Heart left ventricle (tissue), 13 donors: Measurements from ENCODE around the gene DHH.

ENCODE experiments used
- POLR2A ChIP-seq, 2 donors: fragments of 450-650 bp; IDR thresholded peaks; one replicate each; pipeline ENCODE4 v1.6.1; 2017; ENCODE audit warnings: antibody characterized with exemption in 2 of 2, mild to moderate bottlenecking in 2 of 2, moderate library complexity in 2 of 2
- TF ChIP-seq, protein P1 (sequence below), 12 donors: fragments of 200-600 bp; sonication (generic) in 4 of 12; IDR thresholded peaks; one replicate each; pipeline versions ENCODE4 v1.5.0 to v1.8.0; 2018 to 2022; ENCODE audit warnings: antibody characterized with exemption in 12 of 12, mild to moderate bottlenecking in 5 of 12
- donor health status: ischemic (EF 13 %, LVEDD 7.1; RV severe dilation, severe dysfunction).
- donor health status: DM: no; HTN: yes; CAD: no.
- donor health status: DM: no; HTN: no; CAD: no.
- donor health status: ischemic (EF 25% LVEDD 6.9; RV normal size, moderate dysfunction).
- donor health status: ischemic (EF 25% LVEDD 5.7; RV mildly dilated, moderate dysfunction).
- donor health status: ischemic (EF 35%, LVEDD 5.7; RV mildly dilated, moderate dysfunction).
- donor health status: nonischemic (EF 11% LVEDD 7.7; RV severe dilation, severe dysfunction).
- donor health status: DM: yes; HTN: yes; CAD: no.
- donor health status: PGD.
- donor health status: ischemic (EF 29% LVEDD 5.4; RV normal size, mild dysfunction).
- donor health status: nonischemic (EF 23%, LVEDD 6.1; RV moderate dilation, normal function).

DNA sequence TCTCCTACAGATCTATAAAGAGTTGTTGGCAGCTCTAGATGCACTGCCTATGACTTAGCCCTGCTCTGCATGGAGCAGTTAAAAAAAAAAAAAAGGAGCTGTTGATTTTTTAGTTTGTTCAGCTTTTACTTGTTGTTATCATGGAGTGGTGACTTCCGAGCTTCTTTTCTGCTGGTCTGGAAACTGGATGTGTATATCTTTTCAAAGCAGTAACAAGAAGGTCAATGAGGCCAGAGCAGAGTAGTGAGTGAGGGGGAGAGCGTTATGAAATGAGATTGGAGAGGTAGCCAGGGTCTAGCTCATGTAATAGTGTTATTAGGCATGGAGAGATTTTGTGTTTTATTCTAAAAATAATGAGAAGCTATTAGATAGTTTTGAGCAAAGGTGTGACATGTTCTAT, 49.8 kb upstream of the DHH start:
- no peak for TF ChIP-seq POLR2A (IDR thresholded peaks at IDR 0.05)
- TF ChIP-seq, protein P1, sequence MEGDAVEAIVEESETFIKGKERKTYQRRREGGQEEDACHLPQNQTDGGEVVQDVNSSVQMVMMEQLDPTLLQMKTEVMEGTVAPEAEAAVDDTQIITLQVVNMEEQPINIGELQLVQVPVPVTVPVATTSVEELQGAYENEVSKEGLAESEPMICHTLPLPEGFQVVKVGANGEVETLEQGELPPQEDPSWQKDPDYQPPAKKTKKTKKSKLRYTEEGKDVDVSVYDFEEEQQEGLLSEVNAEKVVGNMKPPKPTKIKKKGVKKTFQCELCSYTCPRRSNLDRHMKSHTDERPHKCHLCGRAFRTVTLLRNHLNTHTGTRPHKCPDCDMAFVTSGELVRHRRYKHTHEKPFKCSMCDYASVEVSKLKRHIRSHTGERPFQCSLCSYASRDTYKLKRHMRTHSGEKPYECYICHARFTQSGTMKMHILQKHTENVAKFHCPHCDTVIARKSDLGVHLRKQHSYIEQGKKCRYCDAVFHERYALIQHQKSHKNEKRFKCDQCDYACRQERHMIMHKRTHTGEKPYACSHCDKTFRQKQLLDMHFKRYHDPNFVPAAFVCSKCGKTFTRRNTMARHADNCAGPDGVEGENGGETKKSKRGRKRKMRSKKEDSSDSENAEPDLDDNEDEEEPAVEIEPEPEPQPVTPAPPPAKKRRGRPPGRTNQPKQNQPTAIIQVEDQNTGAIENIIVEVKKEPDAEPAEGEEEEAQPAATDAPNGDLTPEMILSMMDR (IDR thresholded peaks at IDR 0.05): no peak
